ENCODE data around the gene DNASE1L2. TPM values are rescaled to one million over a fixed set of nuclear protein-coding genes. Genes with fewer than 3 reads are reported as not detected.

The DNASE1L2 gene
- total and polyA plus RNA-seq, 2 of the 4 experiments (the other 2 are of a cell fraction): 0.18 to 0.75 TPM

- Histone ChIP-seq H2AFZ (replicated peaks; ENCODE audit: low read length, poor library complexity) (peak overlapping the region; percentile 81), H3K14ac (replicated peaks; ENCODE audit: low read depth, low read length) (no peak overlapping the region), H3K4me3 (ENCODE audit: insufficient read depth, low read depth, low read length) (no peak overlapping the region), H3K4me2 (ENCODE audit: low read depth, low read length) (no peak overlapping the region), H3K27ac (ENCODE audit: insufficient read depth, low read length) (no peak overlapping the region), H3K23ac (ENCODE audit: low read depth, low read length) (no peak overlapping the region), H3K9ac (ENCODE audit: low read depth, low read length) (no peak overlapping the region), H3K27me3 (ENCODE audit: control insufficient read depth, insufficient read depth, low read length) (peaks cover 9% of the 10 kb centered on the region), H3K18ac (ENCODE audit: low read depth, low read length) (no peak overlapping the region), H3K4me1 (ENCODE audit: control insufficient read depth, insufficient read depth, low read length) (peaks cover 5% of the 10 kb centered on the region; the same call in 1 of the 2 replicates), H2BK20ac (ENCODE audit: low read depth, low read length) (no peak overlapping the region), H3K9me3 (ENCODE audit: control insufficient read depth, insufficient read depth, low read length) (no peaks in the 10 kb centered on the region), H2BK15ac (ENCODE audit: low read depth, low read length) (no peak overlapping the region), H4K91ac (ENCODE audit: insufficient read depth, low read depth, low read length) (no peak overlapping the region), H4K5ac (ENCODE audit: low read depth, low read length) (no peak overlapping the region), H3K79me1 (ENCODE audit: low read depth in 1 of 2, low read length in 2 of 2) (no peaks in the 10 kb centered on the region), H2BK120ac (ENCODE audit: low read depth, low read length) (no peak overlapping the region), H2BK5ac (ENCODE audit: low read depth, low read length, poor library complexity, severe bottlenecking) (no peak overlapping the region), H4K8ac (ENCODE audit: low read depth in 2 of 2, low read length in 2 of 2) (no peak overlapping the region), H3K56ac (ENCODE audit: extremely low read depth, insufficient read depth, low read length) (no peak overlapping the region), H3K4ac (ENCODE audit: low read depth, low read length) (no peak overlapping the region), H3K9me1 (ENCODE audit: insufficient read depth, low read length) (no peaks in the 10 kb centered on the region), H2AK9ac (replicated peaks; ENCODE audit: low read depth, low read length, poor library complexity) (peak overlapping the region; percentile 65), H2AK5ac (ENCODE audit: low read depth, low read length) (no peak overlapping the region), H4K20me1 (ENCODE audit: insufficient read depth, low read length) (peaks cover 14% of the 10 kb centered on the region), H3K36me3 (ENCODE audit: control insufficient read depth, insufficient read depth, low read length) (peaks cover 47% of the 10 kb centered on the region)
- in situ Hi-C loops (cut with MboI; ENCODE audit: low sequenced_read_pairs): no loop called here
- ATAC-seq (ENCODE audit: low read depth) (no peak), DNase-seq (no peak)
- ChIA-PET POLR2A (ENCODE audit: unreplicated experiment) (no interaction called here), CTCF (no interaction called here)
- TF ChIP-seq POLR2A (IDR thresholded peaks at IDR 0.05; ENCODE audit: low read depth, low read length) (no peak), BHLHE40 (IDR thresholded peaks at IDR 0.05; ENCODE audit: low read depth, low read length) (no peak), MXI1 (IDR thresholded peaks at IDR 0.05; ENCODE audit: borderline replicate concordance, low read depth, low read length) (no peak), USF2 (IDR thresholded peaks at IDR 0.05; ENCODE audit: low read depth, low read length) (no peak), RFX5 (IDR thresholded peaks at IDR 0.05; ENCODE audit: low read depth, low read length) (no peak), CHD1 (IDR thresholded peaks at IDR 0.05; ENCODE audit: low read depth, low read length) (no peak)
- no TSS peak for BruUV-seq (replicated peaks)
- WGBS, 2 experiments (ENCODE audit: extremely low coverage in 2 of 2, insufficient read length in 1 of 2): 57% methylated on average over 3 of the region's 19 CpGs; no CpG with 5 or more reads in 1 of the 2 experiments
- dilution Hi-C loops (cut with HindIII; ENCODE audit: low sequenced_read_pairs, unreplicated experiment): no loop called here
- intact Hi-C loops (cut with micrococcal nuclease): no loop called here
Observed at GRCh38 chr16:2235695-2236336, 428 bp upstream of the DNASE1L2 start.

Measured in IMR-90 (cell line).